Measurements from ENCODE around the gene HAUS7. TPM values are rescaled to one million over a fixed set of nuclear protein-coding genes. Genes with fewer than 3 reads are reported as not detected.
A peak's percentile ranks its signal among the peaks of the same experiment; 100 is the strongest.

HAUS7 gene
- total RNA-seq, 1 donor from 2014 or later: 13.1 TPM

DNA sequence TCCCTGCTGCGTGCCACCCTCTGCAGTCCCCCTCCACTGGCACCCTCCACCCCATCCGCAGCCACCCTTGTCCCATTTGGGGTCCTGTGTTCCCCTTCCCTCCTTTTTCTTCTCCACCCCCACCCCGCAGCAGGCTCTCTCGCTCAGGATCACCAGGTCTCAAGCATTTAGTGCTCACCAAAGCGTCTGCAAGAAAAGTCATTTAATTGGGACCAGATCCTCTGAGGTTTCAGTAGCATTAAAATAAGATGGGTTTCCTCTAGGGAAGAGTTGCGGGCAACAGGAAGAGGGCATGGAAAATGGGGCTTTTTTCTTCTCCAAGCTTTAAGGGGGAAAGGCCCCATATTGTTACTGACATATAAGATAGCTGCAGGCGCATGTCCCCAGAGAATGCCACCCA lies 4.9 kb upstream of the HAUS7 start:
- H3K9me3 Mint-ChIP-seq: peaks cover 29% of the 10 kb centered on the region
- Histone ChIP-seq H3K9me3 (ENCODE audit: low read depth) (no peaks in the 10 kb centered on the region), H3K4me2 (no peak overlapping the region), H3K79me2 (ENCODE audit: low read depth) (no peaks in the 10 kb centered on the region), H3K4me1 (no peaks in the 10 kb centered on the region), H2AFZ (replicated peaks) (no peak overlapping the region), H3K27me3 (peaks cover 22% of the 10 kb centered on the region), H3K27ac (no peak overlapping the region), H3F3A (ENCODE audit: low read depth) (no peaks in the 10 kb centered on the region), H4K20me1 (ENCODE audit: low read depth) (no peaks in the 10 kb centered on the region), H3K36me3 (no peaks in the 10 kb centered on the region), H3K9ac (no peak overlapping the region), H3K4me3 (no peak overlapping the region)
- peaks cover 7% of the 10 kb centered on the region for H3K27me3 Mint-ChIP-seq (ENCODE audit: insufficient read depth, low read depth)
- H3K4me1 Mint-ChIP-seq: no peaks in the 10 kb centered on the region
- H3K4me3 Mint-ChIP-seq: peak overlapping the region; percentile 10
- no peak for TF ChIP-seq EZH2 (IDR thresholded peaks at IDR 0.05)
- TF ChIP-seq EZH2phosphoT487 (IDR thresholded peaks at IDR 0.05): no peak
- TF ChIP-seq, protein P1, sequence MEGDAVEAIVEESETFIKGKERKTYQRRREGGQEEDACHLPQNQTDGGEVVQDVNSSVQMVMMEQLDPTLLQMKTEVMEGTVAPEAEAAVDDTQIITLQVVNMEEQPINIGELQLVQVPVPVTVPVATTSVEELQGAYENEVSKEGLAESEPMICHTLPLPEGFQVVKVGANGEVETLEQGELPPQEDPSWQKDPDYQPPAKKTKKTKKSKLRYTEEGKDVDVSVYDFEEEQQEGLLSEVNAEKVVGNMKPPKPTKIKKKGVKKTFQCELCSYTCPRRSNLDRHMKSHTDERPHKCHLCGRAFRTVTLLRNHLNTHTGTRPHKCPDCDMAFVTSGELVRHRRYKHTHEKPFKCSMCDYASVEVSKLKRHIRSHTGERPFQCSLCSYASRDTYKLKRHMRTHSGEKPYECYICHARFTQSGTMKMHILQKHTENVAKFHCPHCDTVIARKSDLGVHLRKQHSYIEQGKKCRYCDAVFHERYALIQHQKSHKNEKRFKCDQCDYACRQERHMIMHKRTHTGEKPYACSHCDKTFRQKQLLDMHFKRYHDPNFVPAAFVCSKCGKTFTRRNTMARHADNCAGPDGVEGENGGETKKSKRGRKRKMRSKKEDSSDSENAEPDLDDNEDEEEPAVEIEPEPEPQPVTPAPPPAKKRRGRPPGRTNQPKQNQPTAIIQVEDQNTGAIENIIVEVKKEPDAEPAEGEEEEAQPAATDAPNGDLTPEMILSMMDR (IDR thresholded peaks at IDR 0.05): no peak
- DNase-seq (ENCODE audit: low spot score): no peak
- no peak overlapping the region for H3K27ac Mint-ChIP-seq
- no peaks in the 10 kb centered on the region for H3K36me3 Mint-ChIP-seq

- Histone ChIP-seq H3F3A (ENCODE audit: low read depth) (no peaks in the 10 kb centered on the region), H3K27me3 (peaks cover 22% of the 10 kb centered on the region), H3K4me1 (no peaks in the 10 kb centered on the region), H3K79me2 (ENCODE audit: low read depth) (no peaks in the 10 kb centered on the region), H3K36me3 (no peaks in the 10 kb centered on the region), H2AFZ (replicated peaks) (peak overlapping the region; percentile 50), H3K27ac (no peak overlapping the region), H3K9me3 (ENCODE audit: low read depth) (no peaks in the 10 kb centered on the region), H3K4me3 (no peak overlapping the region), H3K9ac (no peak overlapping the region), H3K4me2 (no peak overlapping the region), H4K20me1 (ENCODE audit: low read depth) (peaks cover 4% of the 10 kb centered on the region)
- Mint-ChIP-seq H3K27me3 (ENCODE audit: insufficient read depth, low read depth) (peaks cover 7% of the 10 kb centered on the region), H3K4me1 (no peaks in the 10 kb centered on the region), H3K27ac (no peak overlapping the region), H3K36me3 (no peaks in the 10 kb centered on the region), H3K9me3 (peaks cover 29% of the 10 kb centered on the region), H3K4me3 (no peak overlapping the region)
- peak; percentile 68 for DNase-seq (ENCODE audit: low spot score)
- TF ChIP-seq EZH2 (IDR thresholded peaks at IDR 0.05) (no peak), EZH2phosphoT487 (IDR thresholded peaks at IDR 0.05) (no peak)
- TF ChIP-seq, protein P1 (IDR thresholded peaks at IDR 0.05): no peak
Measured at GRCh38 chrX:153474718-153475117, 4.3 kb upstream of the HAUS7 start.

DNA sequence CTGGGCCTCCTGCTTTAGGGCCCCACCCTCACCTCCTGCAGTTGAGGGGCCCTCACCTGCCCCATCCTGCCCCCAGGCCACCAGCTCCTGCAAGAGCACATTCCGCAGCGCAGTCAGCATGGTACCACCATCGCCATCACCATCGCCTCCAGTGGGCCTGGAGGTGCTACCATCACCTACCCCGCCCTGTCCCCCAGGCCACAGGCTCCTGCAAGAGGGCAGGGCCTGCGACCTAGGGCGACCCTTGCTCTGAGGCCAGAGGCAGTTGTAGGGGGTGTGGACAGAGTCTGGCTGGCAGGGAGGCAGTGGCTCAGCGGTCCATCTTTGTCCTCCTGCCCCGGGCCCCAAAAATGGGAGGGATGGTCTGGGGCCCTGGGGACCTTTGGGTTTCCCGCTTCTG lies 3.9 kb upstream of the HAUS7 start:
- Histone ChIP-seq H3K4me3 (no peak overlapping the region), H3K9me3 (ENCODE audit: low read depth) (no peaks in the 10 kb centered on the region), H3K79me2 (ENCODE audit: low read depth) (no peaks in the 10 kb centered on the region), H3K4me1 (no peaks in the 10 kb centered on the region), H3K4me2 (no peak overlapping the region), H3F3A (ENCODE audit: low read depth) (no peaks in the 10 kb centered on the region), H3K27me3 (peaks cover 22% of the 10 kb centered on the region), H3K27ac (no peak overlapping the region), H2AFZ (replicated peaks) (no peak overlapping the region), H3K36me3 (no peaks in the 10 kb centered on the region), H4K20me1 (ENCODE audit: low read depth) (peaks cover 7% of the 10 kb centered on the region), H3K9ac (no peak overlapping the region)
- no peak for TF ChIP-seq EZH2 (IDR thresholded peaks at IDR 0.05)
- TF ChIP-seq, protein P1 (IDR thresholded peaks at IDR 0.05): no peak
- TF ChIP-seq EZH2phosphoT487 (IDR thresholded peaks at IDR 0.05): no peak
- Mint-ChIP-seq H3K4me3 (no peak overlapping the region), H3K36me3 (no peaks in the 10 kb centered on the region), H3K9me3 (peaks cover 29% of the 10 kb centered on the region), H3K4me1 (no peaks in the 10 kb centered on the region), H3K27me3 (ENCODE audit: insufficient read depth, low read depth) (peaks cover 9% of the 10 kb centered on the region), H3K27ac (no peak overlapping the region)
- no peak for DNase-seq (ENCODE audit: low spot score)
